Hepatocyte (in vitro differentiated cells): ENCODE data around the gene RNF222.

Source experiments
- EZH2 ChIP-seq: fragments of 200-600 bp; sonication (generic); IDR thresholded peaks from 2 replicates; pipeline ENCODE4 v1.6.1; 2016; ENCODE audit warnings: antibody characterized with exemption, mild to moderate bottlenecking, borderline replicate concordance
- EZH2phosphoT487 ChIP-seq: fragments of 200-600 bp; sonication (generic); IDR thresholded peaks from one replicate; pipeline ENCODE4 v1.6.1; 2018; ENCODE audit warnings: antibody characterized with exemption, mild to moderate bottlenecking, low read depth, moderate library complexity; ENCODE audit not compliant: unreplicated experiment, severe bottlenecking
- TF ChIP-seq, protein P1 (sequence below): fragments of 200-600 bp; sonication (generic); IDR thresholded peaks from 2 replicates; pipeline ENCODE4 v1.5.1; 2016; ENCODE audit warnings: antibody characterized with exemption, mild to moderate bottlenecking; ENCODE audit not compliant: poor library complexity

GRCh38 chr17:8387914-8388651 is 9.5 kb downstream of the RNF222 start:
- TF ChIP-seq EZH2phosphoT487 (no peak), EZH2 (no peak)
- TF ChIP-seq, protein P1, sequence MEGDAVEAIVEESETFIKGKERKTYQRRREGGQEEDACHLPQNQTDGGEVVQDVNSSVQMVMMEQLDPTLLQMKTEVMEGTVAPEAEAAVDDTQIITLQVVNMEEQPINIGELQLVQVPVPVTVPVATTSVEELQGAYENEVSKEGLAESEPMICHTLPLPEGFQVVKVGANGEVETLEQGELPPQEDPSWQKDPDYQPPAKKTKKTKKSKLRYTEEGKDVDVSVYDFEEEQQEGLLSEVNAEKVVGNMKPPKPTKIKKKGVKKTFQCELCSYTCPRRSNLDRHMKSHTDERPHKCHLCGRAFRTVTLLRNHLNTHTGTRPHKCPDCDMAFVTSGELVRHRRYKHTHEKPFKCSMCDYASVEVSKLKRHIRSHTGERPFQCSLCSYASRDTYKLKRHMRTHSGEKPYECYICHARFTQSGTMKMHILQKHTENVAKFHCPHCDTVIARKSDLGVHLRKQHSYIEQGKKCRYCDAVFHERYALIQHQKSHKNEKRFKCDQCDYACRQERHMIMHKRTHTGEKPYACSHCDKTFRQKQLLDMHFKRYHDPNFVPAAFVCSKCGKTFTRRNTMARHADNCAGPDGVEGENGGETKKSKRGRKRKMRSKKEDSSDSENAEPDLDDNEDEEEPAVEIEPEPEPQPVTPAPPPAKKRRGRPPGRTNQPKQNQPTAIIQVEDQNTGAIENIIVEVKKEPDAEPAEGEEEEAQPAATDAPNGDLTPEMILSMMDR = no peak
